ENCODE measurements around the gene LHX5.
A peak's percentile ranks its signal among the peaks of the same experiment; 100 is the strongest.

The LHX5 gene

GRCh38 chr12:113466454-113467141, 5.1 kb downstream of the LHX5 start:
- peaks cover 35% of the 10 kb centered on the region for H3K9me3 ChIP-seq
- no peak overlapping the region for H3K4me3 ChIP-seq
- peaks cover 79% of the 10 kb centered on the region for H4K20me1 ChIP-seq
- H3K27me3 ChIP-seq: peaks cover 94% of the 10 kb centered on the region
- no peak overlapping the region for H3K27ac ChIP-seq
- H3K4me1 ChIP-seq: no peaks in the 10 kb centered on the region
- TF ChIP-seq Cebpa-rat (IDR thresholded peaks at IDR 0.05): no peak
- no peak overlapping the region for H3K9ac ChIP-seq
- H3K4me2 ChIP-seq: no peak overlapping the region
- H3K36me3 ChIP-seq: no peaks in the 10 kb centered on the region

GRCh38 chr12:113465808-113466453, 5.7 kb downstream of the LHX5 start:
- no peak for TF ChIP-seq Cebpa-rat (IDR thresholded peaks at IDR 0.05)
- H3K36me3 ChIP-seq: no peaks in the 10 kb centered on the region
- no peak overlapping the region for H3K27ac ChIP-seq
- H3K4me3 ChIP-seq: peak overlapping the region; percentile 43; the same call in 1 of the 2 replicates
- H4K20me1 ChIP-seq: peaks cover 73% of the 10 kb centered on the region
- no peak overlapping the region for H3K9ac ChIP-seq
- H3K27me3 ChIP-seq: peaks cover 88% of the 10 kb centered on the region
- no peaks in the 10 kb centered on the region for H3K4me1 ChIP-seq
- H3K9me3 ChIP-seq: peaks cover 35% of the 10 kb centered on the region
- no peak overlapping the region; the same call in 1 of the 2 replicates for H3K4me2 ChIP-seq

- H3K4me1 ChIP-seq: peaks cover 7% of the 10 kb centered on the region
- H3K9ac ChIP-seq: no peak overlapping the region
- H3K27me3 ChIP-seq: peaks cover 79% of the 10 kb centered on the region
- TF ChIP-seq Cebpa-rat (IDR thresholded peaks at IDR 0.05): no peak
- peak overlapping the region; percentile 65 for H3K4me2 ChIP-seq
- peaks cover 35% of the 10 kb centered on the region for H3K9me3 ChIP-seq
- H3K36me3 ChIP-seq: no peaks in the 10 kb centered on the region
- peaks cover 64% of the 10 kb centered on the region for H4K20me1 ChIP-seq
- H3K27ac ChIP-seq: no peak overlapping the region
- H3K4me3 ChIP-seq: peak overlapping the region; percentile 43
Measured at GRCh38 chr12:113464852-113465719, 6.6 kb downstream of the LHX5 start.

GRCh38 chr12:113464452-113464775, 7.3 kb downstream of the LHX5 start:
- Histone ChIP-seq H3K27me3 (peaks cover 73% of the 10 kb centered on the region), H4K20me1 (peaks cover 58% of the 10 kb centered on the region), H3K4me3 (no peak overlapping the region), H3K4me2 (no peak overlapping the region), H3K9me3 (peaks cover 35% of the 10 kb centered on the region), H3K4me1 (peaks cover 10% of the 10 kb centered on the region), H3K9ac (no peak overlapping the region), H3K36me3 (no peaks in the 10 kb centered on the region), H3K27ac (no peak overlapping the region)
- TF ChIP-seq Cebpa-rat (IDR thresholded peaks at IDR 0.05): no peak

GRCh38 chr12:113463746-113464451, 7.8 kb downstream of the LHX5 start:
- Histone ChIP-seq H3K9ac (no peak overlapping the region), H3K4me3 (no peak overlapping the region), H4K20me1 (peaks cover 52% of the 10 kb centered on the region), H3K4me1 (peaks cover 10% of the 10 kb centered on the region), H3K27me3 (peaks cover 68% of the 10 kb centered on the region), H3K36me3 (no peaks in the 10 kb centered on the region), H3K9me3 (peaks cover 35% of the 10 kb centered on the region), H3K4me2 (no peak overlapping the region), H3K27ac (no peak overlapping the region)
- no peak for TF ChIP-seq Cebpa-rat (IDR thresholded peaks at IDR 0.05)

- no peaks in the 10 kb centered on the region for H3K36me3 ChIP-seq
- H4K20me1 ChIP-seq: peaks cover 45% of the 10 kb centered on the region
- no peak for TF ChIP-seq Cebpa-rat (IDR thresholded peaks at IDR 0.05)
- H3K9me3 ChIP-seq: peaks cover 35% of the 10 kb centered on the region
- H3K9ac ChIP-seq: no peak overlapping the region
- H3K27ac ChIP-seq: no peak overlapping the region
- H3K4me1 ChIP-seq: peaks cover 10% of the 10 kb centered on the region
- peaks cover 60% of the 10 kb centered on the region for H3K27me3 ChIP-seq
- no peak overlapping the region for H3K4me2 ChIP-seq
- H3K4me3 ChIP-seq: no peak overlapping the region
Measured at GRCh38 chr12:113462998-113463745, 8.5 kb downstream of the LHX5 start.

GRCh38 chr12:113462117-113462774, 9.4 kb downstream of the LHX5 start:
- H3K4me2 ChIP-seq: no peak overlapping the region

GRCh38 chr12:113461666-113462065, 10.0 kb downstream of the LHX5 start:
- no peak overlapping the region for H3K27ac ChIP-seq
- H3K27me3 ChIP-seq: peaks cover 45% of the 10 kb centered on the region
- peaks cover 30% of the 10 kb centered on the region; the same call in 1 of the 2 replicates for H4K20me1 ChIP-seq
- no peak overlapping the region for H3K4me2 ChIP-seq
- H3K4me3 ChIP-seq: no peak overlapping the region
- H3K4me1 ChIP-seq: peaks cover 15% of the 10 kb centered on the region
- no peaks in the 10 kb centered on the region for H3K36me3 ChIP-seq
- H3K9ac ChIP-seq: no peak overlapping the region
- no peak for TF ChIP-seq Cebpa-rat (IDR thresholded peaks at IDR 0.05)
- H3K9me3 ChIP-seq: peaks cover 23% of the 10 kb centered on the region

More at GRCh38 chr12:113462117-113462774, 9.4 kb downstream of the LHX5 start:
- Histone ChIP-seq H3K27ac (no peak overlapping the region), H3K9ac (no peak overlapping the region), H3K9me3 (peaks cover 26% of the 10 kb centered on the region), H3K4me3 (no peak overlapping the region), H3K4me1 (peaks cover 10% of the 10 kb centered on the region), H3K36me3 (no peaks in the 10 kb centered on the region), H3K27me3 (peaks cover 51% of the 10 kb centered on the region), H4K20me1 (peaks cover 36% of the 10 kb centered on the region)
- no peak for TF ChIP-seq Cebpa-rat (IDR thresholded peaks at IDR 0.05)
